Dendritic cell treated with granulocyte-macrophage colony-stimulating factor and Interleukin-4, amounts not matched to agents 40 ng/mL and 50 ng/mL, for 4 days (primary cell): ENCODE data around the gene ST6GALNAC5.

Source experiments
- H3K27ac Mint-ChIP-seq: one replicate; pipeline ENCODE4 v1.8.0; 2022; ENCODE audit warnings: mild to moderate bottlenecking, mixed read lengths
- H3K27me3 Mint-ChIP-seq: one replicate; pipeline ENCODE4 v1.8.0; 2022; ENCODE audit warnings: mild to moderate bottlenecking, mixed read lengths
- H3K36me3 Mint-ChIP-seq: one replicate; pipeline ENCODE4 v1.8.0; 2022; ENCODE audit warnings: low read depth, mixed read lengths
- H3K4me1 Mint-ChIP-seq: one replicate; pipeline ENCODE4 v1.8.0; 2022; ENCODE audit warnings: low read depth, mixed read lengths
- H3K4me3 Mint-ChIP-seq: one replicate; pipeline ENCODE4 v1.8.0; 2022; ENCODE audit warnings: mild to moderate bottlenecking, moderate library complexity, mixed read lengths
- H3K9me3 Mint-ChIP-seq: one replicate; pipeline ENCODE4 v1.8.0; 2022; ENCODE audit warnings: mixed read lengths
- intact Hi-C: fragments of 100-400 bp; cut with micrococcal nuclease; formaldehyde crosslinking; loops from one replicate; pipeline ENCODE4 v1.15.0; 2022

ST6GALNAC5 gene

GRCh38 chr1:77018761-77019160, 151.5 kb downstream of the ST6GALNAC5 start:
- H3K9me3 Mint-ChIP-seq: no peaks in the 10 kb centered on the region
- no peak overlapping the region for H3K27ac Mint-ChIP-seq
- H3K27me3 Mint-ChIP-seq: no peaks in the 10 kb centered on the region
- intact Hi-C loops: no loop called here
- no peaks in the 10 kb centered on the region for H3K36me3 Mint-ChIP-seq
- H3K4me3 Mint-ChIP-seq: no peak overlapping the region
- no peaks in the 10 kb centered on the region for H3K4me1 Mint-ChIP-seq

GRCh38 chr1:77021732-77022131, 154.5 kb downstream of the ST6GALNAC5 start:
- Mint-ChIP-seq H3K36me3 (no peaks in the 10 kb centered on the region), H3K4me3 (no peak overlapping the region), H3K27ac (no peak overlapping the region), H3K9me3 (no peaks in the 10 kb centered on the region), H3K4me1 (no peaks in the 10 kb centered on the region), H3K27me3 (no peaks in the 10 kb centered on the region)
- intact Hi-C loops: no loop called here

- Mint-ChIP-seq H3K4me3 (no peak overlapping the region), H3K27me3 (no peaks in the 10 kb centered on the region), H3K27ac (no peak overlapping the region), H3K36me3 (no peaks in the 10 kb centered on the region), H3K9me3 (no peaks in the 10 kb centered on the region), H3K4me1 (no peaks in the 10 kb centered on the region)
- intact Hi-C loops: no loop called here
These were observed 157.2 kb downstream of the ST6GALNAC5 start for GRCh38 chr1:77024500-77024899.

- Mint-ChIP-seq H3K27ac (no peak overlapping the region), H3K36me3 (no peaks in the 10 kb centered on the region), H3K27me3 (no peaks in the 10 kb centered on the region), H3K4me1 (no peaks in the 10 kb centered on the region), H3K4me3 (no peak overlapping the region), H3K9me3 (no peaks in the 10 kb centered on the region)
- intact Hi-C loops: no loop called here
These were observed 158.3 kb downstream of the ST6GALNAC5 start for GRCh38 chr1:77025599-77025998.

- Mint-ChIP-seq H3K27me3 (no peaks in the 10 kb centered on the region), H3K9me3 (no peaks in the 10 kb centered on the region), H3K4me3 (no peak overlapping the region), H3K27ac (no peak overlapping the region), H3K36me3 (no peaks in the 10 kb centered on the region), H3K4me1 (no peaks in the 10 kb centered on the region)
- intact Hi-C loops: no loop called here
These were observed 158.9 kb downstream of the ST6GALNAC5 start for GRCh38 chr1:77026135-77026534.

- H3K4me1 Mint-ChIP-seq: no peaks in the 10 kb centered on the region
- H3K27me3 Mint-ChIP-seq: no peaks in the 10 kb centered on the region
- H3K4me3 Mint-ChIP-seq: no peak overlapping the region
- no peaks in the 10 kb centered on the region for H3K9me3 Mint-ChIP-seq
- H3K27ac Mint-ChIP-seq: no peak overlapping the region
- intact Hi-C loops: no loop called here
- no peaks in the 10 kb centered on the region for H3K36me3 Mint-ChIP-seq
These were observed 159.4 kb downstream of the ST6GALNAC5 start for GRCh38 chr1:77026640-77027039.

GRCh38 chr1:77027847-77028246, 160.6 kb downstream of the ST6GALNAC5 start:
- H3K4me1 Mint-ChIP-seq: no peaks in the 10 kb centered on the region
- no peaks in the 10 kb centered on the region for H3K27me3 Mint-ChIP-seq
- no peaks in the 10 kb centered on the region for H3K9me3 Mint-ChIP-seq
- intact Hi-C loops: no loop called here
- no peak overlapping the region for H3K4me3 Mint-ChIP-seq
- H3K36me3 Mint-ChIP-seq: no peaks in the 10 kb centered on the region
- no peak overlapping the region for H3K27ac Mint-ChIP-seq

GRCh38 chr1:77030401-77031105, 163.3 kb downstream of the ST6GALNAC5 start:
- Mint-ChIP-seq H3K4me3 (no peak overlapping the region), H3K4me1 (no peaks in the 10 kb centered on the region), H3K27me3 (no peaks in the 10 kb centered on the region), H3K9me3 (no peaks in the 10 kb centered on the region), H3K27ac (no peak overlapping the region), H3K36me3 (no peaks in the 10 kb centered on the region)
- intact Hi-C loops: no loop called here

GRCh38 chr1:77031106-77031662, 163.9 kb downstream of the ST6GALNAC5 start:
- intact Hi-C loops: no loop called here
- Mint-ChIP-seq H3K9me3 (no peaks in the 10 kb centered on the region), H3K27me3 (no peaks in the 10 kb centered on the region), H3K4me3 (no peak overlapping the region), H3K36me3 (no peaks in the 10 kb centered on the region), H3K27ac (no peak overlapping the region), H3K4me1 (no peaks in the 10 kb centered on the region)

GRCh38 chr1:77036560-77036959, 169.3 kb downstream of the ST6GALNAC5 start:
- intact Hi-C loops: no loop called here
- no peak overlapping the region for H3K4me3 Mint-ChIP-seq
- H3K4me1 Mint-ChIP-seq: peaks cover 5% of the 10 kb centered on the region
- no peak overlapping the region for H3K27ac Mint-ChIP-seq
- H3K36me3 Mint-ChIP-seq: no peaks in the 10 kb centered on the region
- peaks cover 8% of the 10 kb centered on the region for H3K9me3 Mint-ChIP-seq
- no peaks in the 10 kb centered on the region for H3K27me3 Mint-ChIP-seq

- H3K36me3 Mint-ChIP-seq: no peaks in the 10 kb centered on the region
- H3K27me3 Mint-ChIP-seq: no peaks in the 10 kb centered on the region
- no peak overlapping the region for H3K27ac Mint-ChIP-seq
- peaks cover 8% of the 10 kb centered on the region for H3K9me3 Mint-ChIP-seq
- intact Hi-C loops: no loop called here
- H3K4me3 Mint-ChIP-seq: no peak overlapping the region
- peaks cover 5% of the 10 kb centered on the region for H3K4me1 Mint-ChIP-seq
These were observed 169.8 kb downstream of the ST6GALNAC5 start for GRCh38 chr1:77037038-77037437.

GRCh38 chr1:77038000-77038399, 170.7 kb downstream of the ST6GALNAC5 start:
- Mint-ChIP-seq H3K9me3 (peaks cover 8% of the 10 kb centered on the region), H3K27me3 (no peaks in the 10 kb centered on the region), H3K27ac (no peak overlapping the region), H3K4me1 (peaks cover 5% of the 10 kb centered on the region), H3K4me3 (no peak overlapping the region), H3K36me3 (no peaks in the 10 kb centered on the region)
- intact Hi-C loops: no loop called here

GRCh38 chr1:77039111-77039510, 171.8 kb downstream of the ST6GALNAC5 start:
- intact Hi-C loops: no loop called here

GRCh38 chr1:77039739-77040138, 172.5 kb downstream of the ST6GALNAC5 start:
- peaks cover 5% of the 10 kb centered on the region for H3K4me1 Mint-ChIP-seq

More at GRCh38 chr1:77039111-77039510, 171.8 kb downstream of the ST6GALNAC5 start:
- peaks cover 5% of the 10 kb centered on the region for H3K4me1 Mint-ChIP-seq
- no peaks in the 10 kb centered on the region for H3K27me3 Mint-ChIP-seq
- H3K9me3 Mint-ChIP-seq: peaks cover 8% of the 10 kb centered on the region
- no peak overlapping the region for H3K4me3 Mint-ChIP-seq
- no peaks in the 10 kb centered on the region for H3K36me3 Mint-ChIP-seq
- H3K27ac Mint-ChIP-seq: no peak overlapping the region

GRCh38 chr1:77040826-77041225, 173.5 kb downstream of the ST6GALNAC5 start:
- Mint-ChIP-seq H3K4me1 (peaks cover 14% of the 10 kb centered on the region), H3K36me3 (no peaks in the 10 kb centered on the region), H3K4me3 (no peak overlapping the region), H3K27me3 (no peaks in the 10 kb centered on the region), H3K27ac (no peak overlapping the region), H3K9me3 (peaks cover 8% of the 10 kb centered on the region)
- intact Hi-C loops: no loop called here

More at GRCh38 chr1:77039739-77040138, 172.5 kb downstream of the ST6GALNAC5 start:
- intact Hi-C loops: no loop called here
- Mint-ChIP-seq H3K27me3 (no peaks in the 10 kb centered on the region), H3K27ac (no peak overlapping the region), H3K4me3 (no peak overlapping the region), H3K9me3 (peaks cover 8% of the 10 kb centered on the region), H3K36me3 (no peaks in the 10 kb centered on the region)
